Activated CD8-positive, alpha-beta memory T cell treated with anti-CD3 and anti-CD28 coated beads for 4 hours (primary cell): ENCODE data around the gene DYNLT2.
"Not testable (repeated sequence)": the region's sequence is repeated elsewhere in the genome, so short reads cannot be mapped to it uniquely, and the experiment has no call there.

ENCODE experiments used
- DNase-seq, 2 donors: peaks; one replicate each; pipeline ENCODE4 v3.0.0-alpha.2; 2020; ENCODE audit warnings: low read depth in 2 of 2

DYNLT2 gene

GRCh38 chr6:169701311-169701953 is 49.9 kb downstream of the DYNLT2 start:
- DNase-seq, result no peak

GRCh38 chr6:169700296-169700695 is 51.1 kb downstream of the DYNLT2 start:
- DNase-seq, result no peak

- not testable (repeated sequence) for DNase-seq
These were observed 54.3 kb downstream of the DYNLT2 start for GRCh38 chr6:169697115-169697514.

DNA sequence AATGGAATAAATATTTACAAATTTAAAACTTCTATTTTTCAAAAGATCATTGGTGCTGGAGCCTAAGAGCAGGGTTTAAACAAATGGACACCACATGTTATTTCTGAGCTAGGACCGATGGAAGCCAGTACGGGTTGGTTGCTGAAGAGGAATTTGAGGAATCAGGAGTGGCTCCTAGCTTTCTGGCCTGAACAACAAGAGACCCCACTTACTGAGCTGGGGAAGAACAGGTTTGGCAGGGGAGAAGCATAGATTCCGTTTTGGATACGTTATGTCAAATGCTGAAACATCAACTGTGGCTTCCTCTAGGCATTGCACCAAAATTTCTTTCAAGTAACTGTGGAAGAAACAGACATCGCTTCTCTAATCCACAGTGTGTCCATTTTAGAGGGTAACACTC is 56.2 kb downstream of the DYNLT2 start:
- no peak for DNase-seq

GRCh38 chr6:169692516-169692915 is 58.9 kb downstream of the DYNLT2 start:
- DNase-seq, result no peak

GRCh38 chr6:169691260-169691659 is 60.1 kb downstream of the DYNLT2 start:
- DNase-seq, result no peak
